GM10248 (cell line): ENCODE results near the gene PDE4B.
A peak's percentile ranks its signal among the peaks of the same experiment; 100 is the strongest.

Experiments used
- CTCF ChIA-PET: fragments of 300-600 bp; sonication (Branson Sonifier 250); formaldehyde crosslinking; extraction: SDS; loops from one replicate; lab custom pipeline; 2021; ENCODE audit warnings: antibody characterized with exemption; lab: Yijun Ruan, JAX
- POLR2A ChIA-PET: fragments of 350-650 bp; sonication (Branson Sonifier 250); formaldehyde crosslinking; extraction: SDS; loops from one replicate; lab custom pipeline; 2020; ENCODE audit warnings: antibody characterized with exemption; lab: Yijun Ruan, JAX
- DNase-seq: peaks from one replicate; pipeline ENCODE4 v3.0.0; 2012; ENCODE audit errors: extremely low spot score
- CTCF ChIP-seq: IDR thresholded peaks from 2 replicates; pipeline ENCODE4 v1.5.1; 2012; ENCODE audit warnings: mild to moderate bottlenecking, low read depth; ENCODE audit errors: extremely low read depth, missing control alignments, control extremely low read depth

PDE4B gene

DNA sequence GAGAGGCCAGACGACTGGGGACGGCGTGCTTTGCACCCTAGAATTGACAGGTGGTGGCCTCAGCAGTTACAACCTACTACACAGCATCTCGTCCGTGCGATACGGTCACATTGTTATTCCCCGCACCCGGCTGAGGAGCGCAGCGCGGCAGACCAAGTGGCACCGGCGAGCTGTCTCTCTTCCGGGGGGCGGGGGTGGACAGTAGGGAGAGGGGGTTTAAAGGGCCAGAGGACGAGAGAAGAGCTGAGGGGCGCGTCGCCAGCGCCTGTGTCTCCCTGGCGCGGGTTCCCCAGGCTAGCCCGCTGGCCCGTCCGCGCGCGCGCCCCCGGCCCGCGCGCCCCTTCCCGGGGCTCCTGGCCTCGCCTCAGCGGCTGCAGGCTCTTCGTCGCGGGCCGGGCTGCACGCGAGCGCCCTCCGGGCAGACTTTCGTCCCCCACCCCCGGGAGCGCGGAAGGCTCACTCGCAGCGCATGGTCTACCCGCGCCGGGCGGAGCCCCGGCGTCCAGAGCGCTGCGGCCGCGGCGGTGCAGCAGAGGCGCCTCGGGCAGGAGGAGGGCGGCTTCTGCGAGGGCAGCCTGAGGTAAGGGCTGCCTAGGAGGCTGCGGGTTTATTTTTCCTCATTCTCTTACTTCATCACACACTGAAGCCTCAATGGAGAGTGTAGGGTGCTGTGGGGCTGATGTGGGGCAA lies at the start of gene PDE4B:
PDE4B (plus strand) TSS at position 227 of the 690 bp plus-strand sequence.
- CTCF ChIA-PET, result interaction anchor here (1.9 kb wide), 1 partner anchor 10 kb away, joined by 4 read pairs; no protein-coding TSS in a partner anchor

GRCh38 chr1:65744731-65745130 lies 48.0 kb upstream of the PDE4B start:
- TF ChIP-seq CTCF, result no peak
- CTCF ChIA-PET, result no interaction called here
- no peak for DNase-seq
- POLR2A ChIA-PET, result no interaction called here

More for the DNA sequence above, at the start of gene PDE4B:
- POLR2A ChIA-PET, result no interaction called here
- no peak for TF ChIP-seq CTCF
- DNase-seq, result peak; percentile 26

GRCh38 chr1:65751961-65752360 lies 40.7 kb upstream of the PDE4B start:
- ChIA-PET POLR2A (no interaction called here), CTCF (interaction anchor here (0.8 kb wide), 1 partner anchor 221 kb away, joined by 3 read pairs; no protein-coding TSS in a partner anchor)
- no peak for DNase-seq
- no peak for TF ChIP-seq CTCF

- no peak for TF ChIP-seq CTCF
- DNase-seq, result no peak
- ChIA-PET POLR2A (no interaction called here), CTCF (no interaction called here)
These were observed 36.1 kb upstream of the PDE4B start for GRCh38 chr1:65756616-65757015.

DNA sequence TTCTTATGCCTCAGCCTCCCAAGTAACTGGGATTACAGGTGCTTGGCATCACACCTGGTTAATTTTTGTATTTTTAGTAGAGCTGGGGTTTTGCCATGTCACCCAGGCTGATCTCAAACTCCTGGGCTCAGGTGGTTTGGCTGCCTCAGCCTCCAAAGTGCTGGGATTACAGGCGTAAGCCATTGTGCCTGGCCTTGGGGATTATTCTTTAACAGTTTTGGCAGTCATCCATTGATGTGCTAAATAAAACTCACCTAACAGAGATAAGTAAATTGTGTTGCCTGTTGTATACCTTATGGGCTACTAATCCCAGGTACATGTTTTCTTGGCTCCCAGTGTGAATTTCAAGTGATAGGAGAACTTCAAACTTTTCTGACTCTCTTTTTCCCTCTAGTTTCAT lies 35.2 kb upstream of the PDE4B start:
- no peak for DNase-seq
- ChIA-PET POLR2A (no interaction called here), CTCF (no interaction called here)
- no peak for TF ChIP-seq CTCF

- no peak for TF ChIP-seq CTCF
- CTCF ChIA-PET, result interaction anchor here (1.1 kb wide), 1 partner anchor 15 kb away, joined by 7 read pairs; no protein-coding TSS in a partner anchor
- no peak for DNase-seq
- POLR2A ChIA-PET, result no interaction called here
These were observed 34.6 kb upstream of the PDE4B start for GRCh38 chr1:65758128-65758527.

DNA sequence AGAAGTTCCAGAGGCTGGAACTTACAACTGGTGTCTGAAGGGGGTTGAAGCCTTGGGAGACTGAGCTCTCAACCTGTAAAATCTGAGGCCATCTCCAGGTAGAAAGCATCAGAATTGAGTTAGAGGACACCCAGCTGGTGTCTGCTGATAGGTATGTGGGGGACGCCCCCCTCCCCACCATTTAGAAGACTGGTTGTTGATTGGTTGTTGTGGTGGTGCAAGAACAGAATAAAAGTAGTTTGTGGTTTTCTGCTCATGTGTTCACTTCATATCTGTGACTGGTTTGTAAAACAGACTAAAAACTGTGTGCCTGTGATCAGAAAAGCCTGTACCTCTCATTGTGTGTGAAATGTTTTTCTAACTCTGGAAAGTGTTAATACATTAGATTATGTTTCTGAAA lies 33.2 kb upstream of the PDE4B start:
- ChIA-PET POLR2A (no interaction called here), CTCF (interaction anchor here (1.1 kb wide), 1 partner anchor 14 kb away, joined by 7 read pairs; no protein-coding TSS in a partner anchor)
- DNase-seq, result no peak
- no peak for TF ChIP-seq CTCF
